SU-DHL-6 (cell line): ENCODE results near the gene PCDHA5.
"Not testable (repeated sequence)": the region's sequence is repeated elsewhere in the genome, so short reads cannot be mapped to it uniquely, and the experiment has no call there.

Source experiments
- H2AFZ ChIP-seq: fragments of 200-600 bp; sonication (generic); 2 replicates; pipeline ENCODE4 v1.6.1; 2014; ENCODE audit warnings: low read depth, mild to moderate bottlenecking, moderate library complexity, mixed read lengths, antibody characterized with exemption, low read length; ENCODE audit not compliant: severe bottlenecking
- H3F3A ChIP-seq: fragments of 200-600 bp; shearing (Covaris generic); 2 replicates; pipeline ENCODE4 v1.6.0; 2016; ENCODE audit warnings: antibody characterized with exemption, mild to moderate bottlenecking; ENCODE audit not compliant: insufficient read depth
- H3K27ac ChIP-seq: fragments of 200-600 bp; sonication (generic); 2 replicates; pipeline ENCODE4 v1.5.1; 2016; ENCODE audit warnings: low read depth, mild to moderate bottlenecking, low read length, moderate library complexity, mixed read lengths
- H3K27me3 ChIP-seq: fragments of 200-600 bp; sonication (generic), shearing (Covaris generic); 2 replicates; pipeline ENCODE4 v1.6.0; 2014; ENCODE audit warnings: mild to moderate bottlenecking, low read length
- H3K36me3 ChIP-seq: fragments of 200-600 bp; sonication (generic); 2 replicates; pipeline ENCODE4 v1.6.1; 2014; ENCODE audit warnings: mild to moderate bottlenecking, low read length, mixed read lengths
- H3K4me2 ChIP-seq: fragments of 300-600, 200-600 bp; shearing (Covaris generic), sonication (generic); 2 replicates; pipeline ENCODE4 v1.6.0; 2014; ENCODE audit warnings: low read length, low read depth, mild to moderate bottlenecking; ENCODE audit not compliant: poor library complexity, severe bottlenecking
- H3K4me3 ChIP-seq: fragments of 200-600 bp; sonication (generic); 2 replicates; pipeline ENCODE4 v1.5.1; 2014; ENCODE audit warnings: antibody characterized with exemption, low read length, mild to moderate bottlenecking, mixed read lengths; ENCODE audit not compliant: insufficient read depth, poor library complexity, severe bottlenecking
- H3K79me2 ChIP-seq: fragments of 200-600 bp; sonication (generic); 2 replicates; pipeline ENCODE4 v1.6.1; 2014; ENCODE audit warnings: mild to moderate bottlenecking, low read length, moderate library complexity; ENCODE audit not compliant: insufficient read depth
- H3K9ac ChIP-seq: fragments of 200-600 bp; sonication (generic); 2 replicates; pipeline ENCODE4 v1.7.0; 2014; ENCODE audit warnings: mild to moderate bottlenecking, low read length
- H3K9me2 ChIP-seq: fragments of 200-600 bp; sonication (generic); replicated peaks from 2 replicates; pipeline ENCODE4 v1.6.1; 2014; ENCODE audit warnings: low read length; ENCODE audit not compliant: insufficient read depth
- H3K9me3 ChIP-seq: fragments of 200-600 bp; sonication (generic); 2 replicates; pipeline ENCODE4 v1.6.1; 2014; ENCODE audit warnings: low read length, mixed read lengths; ENCODE audit not compliant: insufficient read depth
- H4K20me1 ChIP-seq: fragments of 200-600 bp; sonication (generic); 2 replicates; pipeline ENCODE4 v1.6.1; 2014; ENCODE audit warnings: low read depth, mild to moderate bottlenecking, antibody characterized with exemption, low read length, moderate library complexity, mixed read lengths
- CTCF ChIP-seq: fragments of 200-600 bp; sonication (generic); IDR thresholded peaks from one replicate; pipeline ENCODE4 v1.5.1; 2017; ENCODE audit warnings: antibody characterized with exemption, mild to moderate bottlenecking, low read length, moderate library complexity; ENCODE audit not compliant: insufficient read depth, poor library complexity, severe bottlenecking
- EZH2phosphoT487 ChIP-seq: fragments of 200-600 bp; sonication (generic), shearing (Covaris generic); conservative IDR thresholded peaks from 2 replicates; pipeline ENCODE4 v1.6.1; 2018; ENCODE audit warnings: mild to moderate bottlenecking, antibody characterized with exemption, low read length, moderate library complexity, mixed read lengths

PCDHA5 gene

DNA sequence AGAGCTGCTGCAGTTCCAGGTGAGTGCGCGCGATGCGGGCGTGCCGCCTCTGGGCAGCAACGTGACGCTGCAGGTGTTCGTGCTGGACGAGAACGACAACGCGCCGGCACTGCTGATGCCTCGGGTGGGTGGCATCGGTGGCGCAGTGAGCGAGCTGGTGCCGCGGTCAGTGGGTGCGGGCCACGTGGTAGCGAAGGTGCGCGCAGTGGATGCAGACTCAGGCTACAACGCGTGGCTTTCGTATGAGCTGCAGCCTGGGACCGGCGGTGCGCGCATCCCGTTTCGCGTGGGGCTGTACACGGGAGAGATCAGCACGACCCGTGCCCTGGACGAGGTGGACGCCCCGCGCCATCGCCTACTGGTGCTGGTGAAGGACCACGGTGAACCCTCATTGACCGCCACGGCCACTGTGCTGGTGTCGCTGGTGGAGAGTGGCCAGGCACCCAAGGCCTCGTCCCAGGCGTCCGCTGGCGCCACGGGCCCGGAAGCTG lies 18.6 kb upstream of the PCDHA5 start:
- no peaks in the 10 kb centered on the region for H3K27me3 ChIP-seq
- H3K79me2 ChIP-seq, result no peaks in the 10 kb centered on the region
- H3K4me2 ChIP-seq, result no peak overlapping the region
- H3K27ac ChIP-seq, result no peak overlapping the region
- no peaks in the 10 kb centered on the region for H3K9me3 ChIP-seq
- no peaks in the 10 kb centered on the region for H3K9me2 ChIP-seq
- no peaks in the 10 kb centered on the region for H4K20me1 ChIP-seq
- no peak overlapping the region for H2AFZ ChIP-seq
- no peak overlapping the region for H3K9ac ChIP-seq
- no peaks in the 10 kb centered on the region for H3F3A ChIP-seq
- H3K36me3 ChIP-seq, result no peaks in the 10 kb centered on the region
- no peak overlapping the region for H3K4me3 ChIP-seq
- TF ChIP-seq EZH2phosphoT487, result no peak
- TF ChIP-seq CTCF, result no peak

GRCh38 chr5:140806834-140807775 lies 14.3 kb upstream of the PCDHA5 start, which contains the start of gene PCDHA4:
TSS of gene PCDHA4 (plus strand) at chr5:140807068.
- TF ChIP-seq CTCF (peak; percentile 29), EZH2phosphoT487 (no peak)
- Histone ChIP-seq H3K9ac (no peak within 1 kb of the TSS), H3K27me3 (no peaks in the 10 kb centered on the region), H3F3A (no peaks in the 10 kb centered on the region), H3K36me3 (no peaks in the 10 kb centered on the region), H3K4me3 (no peak within 1 kb of the TSS), H3K27ac (no peak within 1 kb of the TSS), H4K20me1 (no peaks in the 10 kb centered on the region), H2AFZ (no peak within 1 kb of the TSS), H3K9me3 (no peaks in the 10 kb centered on the region), H3K79me2 (no peaks in the 10 kb centered on the region), H3K4me2 (no peak within 1 kb of the TSS), H3K9me2 (no peaks in the 10 kb centered on the region)

GRCh38 chr5:140808241-140808888 lies 13.0 kb upstream of the PCDHA5 start:
- not testable (repeated sequence) for H3K27ac ChIP-seq, H3K9ac ChIP-seq, H3F3A ChIP-seq, H3K4me2 ChIP-seq, H3K27me3 ChIP-seq, H3K9me2 ChIP-seq, H2AFZ ChIP-seq, H3K36me3 ChIP-seq, H4K20me1 ChIP-seq, H3K79me2 ChIP-seq, H3K9me3 ChIP-seq, H3K4me3 ChIP-seq
